Activated naive CD4-positive, alpha-beta T cell treated with Interleukin-2 at 50 U/mL for 16 hours (primary cell): Measurements from ENCODE around the gene NRIP2.

ENCODE experiments used
- DNase-seq: peaks from one replicate; pipeline ENCODE4 v3.0.0-alpha.2; 2020

The NRIP2 gene

GRCh38 chr12:2804393-2805142 lies 30.3 kb downstream of the NRIP2 start:
- DNase-seq: no peak

GRCh38 chr12:2803635-2804392 lies 31.0 kb downstream of the NRIP2 start:
- DNase-seq: no peak

- DNase-seq: no peak
These were observed 33.6 kb downstream of the NRIP2 start for GRCh38 chr12:2801044-2801783.

- no peak for DNase-seq
These were observed 34.7 kb downstream of the NRIP2 start for GRCh38 chr12:2800046-2800570.

GRCh38 chr12:2797721-2798418 lies 37.0 kb downstream of the NRIP2 start:
- no peak for DNase-seq

GRCh38 chr12:2796187-2796666 lies 38.6 kb downstream of the NRIP2 start:
- no peak for DNase-seq

- peak; percentile 76 for DNase-seq
These were observed 39.3 kb downstream of the NRIP2 start for GRCh38 chr12:2795291-2796186.

GRCh38 chr12:2794736-2795289 lies 40.0 kb downstream of the NRIP2 start, which contains the start of gene FKBP4:
TSS of gene FKBP4 (plus strand) at chr12:2794970. CDS start at chr12:2795140, 170 bp downstream.
- peak; percentile 92 for DNase-seq

GRCh38 chr12:2794191-2794735 lies 40.6 kb downstream of the NRIP2 start:
- DNase-seq: no peak

- DNase-seq: no peak
These were observed 41.3 kb downstream of the NRIP2 start for GRCh38 chr12:2793561-2793960.

- no peak for DNase-seq
These were observed 41.9 kb downstream of the NRIP2 start for GRCh38 chr12:2792671-2793500.

GRCh38 chr12:2791089-2791488 lies 43.7 kb downstream of the NRIP2 start:
- DNase-seq: no peak

- no peak for DNase-seq
These were observed 49.8 kb downstream of the NRIP2 start for GRCh38 chr12:2785017-2785416.

- DNase-seq: peak; percentile 42
These were observed 50.8 kb downstream of the NRIP2 start for GRCh38 chr12:2783936-2784600.

- DNase-seq: no peak
These were observed 55.6 kb downstream of the NRIP2 start for GRCh38 chr12:2779281-2779680.

GRCh38 chr12:2776129-2776806 lies 58.6 kb downstream of the NRIP2 start:
- no peak for DNase-seq

GRCh38 chr12:2775431-2775830 lies 59.4 kb downstream of the NRIP2 start:
- no peak for DNase-seq
